ENCODE measurements around the gene DNAAF1.

GRCh38 chr16:84098939-84099338 lies 46.2 kb upstream of the DNAAF1 start:
- TF ChIP-seq POLR2A (IDR thresholded peaks at IDR 0.05; ENCODE audit: low read depth, low read length), result no peak
- no peak for TF ChIP-seq POLR2AphosphoS5 (IDR thresholded peaks at IDR 0.05; ENCODE audit: low read depth, low read length)

Measured in GM12892 (cell line).